Gastrocnemius medialis (tissue), 4 donors: ENCODE results near the gene CSH1.
"Not testable (repeated sequence)": the region's sequence is repeated elsewhere in the genome, so short reads cannot be mapped to it uniquely, and the experiment has no call there.

Experiments used
- CTCF ChIP-seq, 5 experiments: fragments of 450-650 bp in 3 of 5; fragments of 200-600 bp in 2 of 5; sonication (generic) in 2 of 5; IDR thresholded peaks in 4 of 5; conservative IDR thresholded peaks in 1 of 5; 1 replicate in 4 of 5; 2 replicates in 1 of 5; pipeline ENCODE4 v1.5.1; 2016 to 2019; ENCODE audit warnings: antibody characterized with exemption in 5 of 5, mild to moderate bottlenecking in 3 of 5, moderate library complexity in 3 of 5
- POLR2A ChIP-seq, 2 donors: fragments of 450-650 bp; IDR thresholded peaks; one replicate each; pipeline ENCODE4 v1.6.1; 2017; ENCODE audit warnings: antibody characterized with exemption in 2 of 2, mild to moderate bottlenecking in 2 of 2, moderate library complexity in 2 of 2

- not testable (repeated sequence) for TF ChIP-seq CTCF (IDR thresholded peaks at IDR 0.05 in 4 of 5, conservative IDR thresholded peaks at IDR 0.05 in 1 of 5); POLR2A (IDR thresholded peaks at IDR 0.05)
Observed at GRCh38 chr17:63901971-63902370, 5.6 kb upstream of the CSH1 start.
